ENCODE results near the gene NBR1.
"Not testable (repeated sequence)": the region's sequence is repeated elsewhere in the genome, so short reads cannot be mapped to it uniquely, and the experiment has no call there.

Gene NBR1, protein sequence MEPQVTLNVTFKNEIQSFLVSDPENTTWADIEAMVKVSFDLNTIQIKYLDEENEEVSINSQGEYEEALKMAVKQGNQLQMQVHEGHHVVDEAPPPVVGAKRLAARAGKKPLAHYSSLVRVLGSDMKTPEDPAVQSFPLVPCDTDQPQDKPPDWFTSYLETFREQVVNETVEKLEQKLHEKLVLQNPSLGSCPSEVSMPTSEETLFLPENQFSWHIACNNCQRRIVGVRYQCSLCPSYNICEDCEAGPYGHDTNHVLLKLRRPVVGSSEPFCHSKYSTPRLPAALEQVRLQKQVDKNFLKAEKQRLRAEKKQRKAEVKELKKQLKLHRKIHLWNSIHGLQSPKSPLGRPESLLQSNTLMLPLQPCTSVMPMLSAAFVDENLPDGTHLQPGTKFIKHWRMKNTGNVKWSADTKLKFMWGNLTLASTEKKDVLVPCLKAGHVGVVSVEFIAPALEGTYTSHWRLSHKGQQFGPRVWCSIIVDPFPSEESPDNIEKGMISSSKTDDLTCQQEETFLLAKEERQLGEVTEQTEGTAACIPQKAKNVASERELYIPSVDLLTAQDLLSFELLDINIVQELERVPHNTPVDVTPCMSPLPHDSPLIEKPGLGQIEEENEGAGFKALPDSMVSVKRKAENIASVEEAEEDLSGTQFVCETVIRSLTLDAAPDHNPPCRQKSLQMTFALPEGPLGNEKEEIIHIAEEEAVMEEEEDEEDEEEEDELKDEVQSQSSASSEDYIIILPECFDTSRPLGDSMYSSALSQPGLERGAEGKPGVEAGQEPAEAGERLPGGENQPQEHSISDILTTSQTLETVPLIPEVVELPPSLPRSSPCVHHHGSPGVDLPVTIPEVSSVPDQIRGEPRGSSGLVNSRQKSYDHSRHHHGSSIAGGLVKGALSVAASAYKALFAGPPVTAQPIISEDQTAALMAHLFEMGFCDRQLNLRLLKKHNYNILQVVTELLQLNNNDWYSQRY

DNA sequence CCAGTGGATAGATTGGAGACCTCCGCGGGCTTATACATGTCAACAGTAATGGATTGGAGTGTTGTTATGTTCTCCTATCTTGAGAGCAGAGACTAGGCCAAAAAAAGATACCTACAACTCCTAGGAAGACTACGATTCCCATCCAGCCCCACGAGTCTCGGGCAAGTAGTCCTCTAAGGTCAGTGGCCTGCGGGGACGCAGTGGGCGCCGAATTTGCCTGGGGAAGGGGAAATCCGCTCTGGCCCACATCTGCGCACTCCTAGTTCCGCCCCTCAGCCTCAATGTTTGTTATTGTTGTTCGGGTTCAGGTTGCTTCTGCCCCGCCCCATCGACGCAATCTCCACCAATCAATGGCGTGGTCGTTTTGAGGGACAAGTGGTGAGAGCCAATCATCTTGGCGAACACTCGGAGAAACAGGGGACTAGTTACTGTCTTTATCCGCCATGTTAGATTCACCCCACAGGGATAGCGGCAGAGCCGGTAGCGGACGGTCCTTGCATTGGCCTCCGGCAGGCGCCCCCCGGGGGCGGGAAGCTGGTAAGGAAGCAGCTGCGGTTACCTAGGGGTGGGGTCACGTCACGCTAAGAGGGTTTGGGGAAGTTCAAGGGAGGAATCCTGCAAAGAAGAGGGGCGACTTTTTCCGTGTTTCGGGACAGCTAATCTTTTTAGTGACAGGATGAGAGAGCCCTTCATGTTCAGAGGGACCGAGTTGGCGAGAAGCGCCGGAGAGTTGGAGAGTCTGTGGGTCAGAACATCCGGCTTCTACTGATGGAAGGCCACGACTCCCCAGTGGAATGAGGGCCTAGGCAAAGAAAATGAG is at the start of gene NBR1:
NBR1 (plus strand) TSS at position 449 of the 820 bp plus-strand sequence. CDS start 4,586 bp downstream, outside the sequence.
- DNase-seq (ENCODE audit: low spot score) = peak; percentile 99

DNA sequence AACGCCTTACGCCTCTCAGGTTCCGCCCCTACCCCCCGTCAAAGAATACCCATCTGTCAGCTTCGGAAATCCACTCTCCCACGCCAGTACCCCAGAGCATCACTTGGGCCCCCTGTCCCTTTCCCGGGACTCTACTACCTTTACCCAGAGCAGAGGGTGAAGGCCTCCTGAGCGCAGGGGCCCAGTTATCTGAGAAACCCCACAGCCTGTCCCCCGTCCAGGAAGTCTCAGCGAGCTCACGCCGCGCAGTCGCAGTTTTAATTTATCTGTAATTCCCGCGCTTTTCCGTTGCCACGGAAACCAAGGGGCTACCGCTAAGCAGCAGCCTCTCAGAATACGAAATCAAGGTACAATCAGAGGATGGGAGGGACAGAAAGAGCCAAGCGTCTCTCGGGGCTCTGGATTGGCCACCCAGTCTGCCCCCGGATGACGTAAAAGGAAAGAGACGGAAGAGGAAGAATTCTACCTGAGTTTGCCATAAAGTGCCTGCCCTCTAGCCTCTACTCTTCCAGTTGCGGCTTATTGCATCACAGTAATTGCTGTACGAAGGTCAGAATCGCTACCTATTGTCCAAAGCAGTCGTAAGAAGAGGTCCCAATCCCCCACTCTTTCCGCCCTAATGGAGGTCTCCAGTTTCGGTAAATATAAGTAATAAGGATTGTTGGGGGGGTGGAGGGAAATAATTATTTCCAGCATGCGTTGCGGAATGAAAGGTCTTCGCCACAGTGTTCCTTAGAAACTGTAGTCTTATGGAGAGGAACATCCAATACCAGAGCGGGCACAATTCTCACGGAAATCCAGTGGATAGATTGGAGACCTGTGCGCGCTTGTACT is 45.7 kb upstream of the NBR1 start, which contains the start of gene BRCA1:
BRCA1 (minus strand) TSS at position 232 of the 834 bp plus-strand sequence. CDS start 1,268 bp downstream, outside the sequence.
- DNase-seq (ENCODE audit: low spot score) = peak; percentile 96

DNA sequence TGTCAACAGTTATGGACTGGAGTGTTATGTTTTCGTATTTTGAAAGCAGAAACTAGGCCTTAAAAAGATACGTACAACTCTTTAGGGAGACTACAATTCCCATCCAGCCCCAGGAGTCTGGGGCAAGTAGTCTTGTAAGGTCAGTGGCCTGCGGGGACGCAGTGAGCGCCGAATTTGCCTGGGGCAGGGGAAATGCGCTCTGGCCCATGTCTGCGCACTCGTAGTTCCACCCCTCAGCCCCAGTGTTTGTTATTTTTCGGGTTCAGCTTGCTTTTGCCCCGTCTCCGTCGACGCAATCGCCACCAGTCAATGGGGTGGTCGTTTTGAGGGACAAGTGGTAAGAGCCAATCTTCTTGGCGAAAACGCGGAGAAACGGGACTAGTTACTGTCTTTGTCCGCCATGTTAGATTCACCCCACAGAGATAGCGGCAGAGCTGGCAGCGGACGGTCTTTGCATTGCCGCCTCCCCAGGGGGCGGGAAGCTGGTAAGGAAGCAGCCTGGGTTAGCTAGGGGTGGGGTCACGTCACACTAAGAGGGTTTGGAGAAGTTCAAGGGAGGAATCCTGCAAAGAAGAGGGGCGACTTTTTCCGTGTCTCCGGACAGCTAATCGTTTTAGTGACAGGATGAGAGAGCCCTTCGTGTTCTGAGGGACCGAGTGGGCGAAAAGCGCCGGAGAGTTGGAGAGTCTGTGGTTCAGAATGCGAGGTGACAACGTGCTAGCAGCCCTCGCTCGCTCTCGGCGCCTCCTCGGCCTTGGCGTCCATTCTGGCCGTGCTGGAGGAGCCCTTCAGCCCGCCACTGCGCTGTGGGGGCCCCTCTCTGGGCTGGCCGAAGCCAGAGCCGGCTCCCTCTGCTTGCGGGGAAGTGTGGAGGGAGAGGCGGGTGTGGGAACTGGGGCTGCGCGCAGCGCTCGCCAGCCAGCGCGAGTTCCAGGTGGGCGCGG is 44.8 kb upstream of the NBR1 start:
- DNase-seq (ENCODE audit: low spot score) = no peak

DNA sequence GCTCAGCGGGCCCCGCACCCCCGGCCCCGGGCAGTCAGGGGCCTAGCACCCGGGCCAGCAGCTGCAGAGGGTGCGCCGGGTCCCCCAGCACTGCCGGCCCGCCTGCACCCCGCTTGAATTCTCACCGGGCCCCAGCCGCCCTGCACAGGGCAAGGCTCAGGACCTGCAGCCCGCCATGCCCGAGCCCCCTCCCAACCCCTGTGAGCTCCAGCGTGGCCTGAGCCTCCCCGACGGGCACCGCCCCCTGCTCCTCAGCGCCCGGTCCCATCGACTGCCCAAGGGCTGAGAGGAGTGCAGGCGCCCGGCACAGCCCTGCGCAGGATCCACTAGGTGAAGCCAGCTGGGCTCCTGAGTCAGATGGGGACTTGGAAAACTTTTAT is 44.1 kb upstream of the NBR1 start:
- no peak for DNase-seq (ENCODE audit: low spot score)

DNA sequence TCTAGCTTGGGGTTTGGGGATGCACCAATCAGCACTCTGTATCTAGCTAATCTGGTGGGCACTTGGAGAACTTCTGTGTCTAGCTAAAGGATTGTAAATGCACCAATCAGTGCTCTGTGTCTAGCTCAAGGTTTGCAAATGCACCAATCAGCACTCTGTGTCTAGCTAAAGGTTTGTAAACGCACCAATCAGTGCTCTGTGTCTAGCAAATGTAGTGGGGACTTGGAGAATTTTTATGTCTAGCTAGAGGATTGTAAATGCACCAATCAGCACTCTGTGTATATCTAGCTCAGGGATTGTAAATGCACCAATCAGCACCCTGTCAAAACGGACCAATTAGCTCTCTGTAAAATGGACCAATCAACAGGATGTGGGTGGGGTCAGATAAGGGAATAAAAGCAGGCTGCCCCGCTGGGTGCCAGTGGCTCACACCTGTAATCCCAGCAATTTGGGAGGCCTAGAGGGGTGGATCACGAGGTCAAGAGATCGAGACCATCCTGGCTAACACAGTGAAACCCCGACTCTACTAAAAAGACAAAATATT is 43.6 kb upstream of the NBR1 start:
- DNase-seq (ENCODE audit: low spot score) = not testable (repeated sequence)

DNA sequence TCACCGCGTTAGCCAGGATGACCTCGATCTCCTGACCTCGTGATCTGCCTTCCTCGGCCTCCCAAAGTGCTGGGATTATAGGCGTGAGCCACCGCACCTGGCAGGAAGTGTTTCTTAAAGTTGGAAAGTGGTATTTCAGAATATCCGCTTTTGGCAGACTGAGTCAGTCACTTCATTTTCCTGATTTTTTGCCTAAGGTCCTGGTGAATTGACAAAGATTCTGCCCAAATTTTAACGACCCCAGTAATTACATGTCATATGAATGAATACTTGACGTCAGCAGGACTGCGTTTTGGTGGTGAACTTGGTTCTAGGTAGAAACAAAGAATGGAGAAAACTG is 41.4 kb upstream of the NBR1 start:
- no peak for DNase-seq (ENCODE audit: low spot score)

DNA sequence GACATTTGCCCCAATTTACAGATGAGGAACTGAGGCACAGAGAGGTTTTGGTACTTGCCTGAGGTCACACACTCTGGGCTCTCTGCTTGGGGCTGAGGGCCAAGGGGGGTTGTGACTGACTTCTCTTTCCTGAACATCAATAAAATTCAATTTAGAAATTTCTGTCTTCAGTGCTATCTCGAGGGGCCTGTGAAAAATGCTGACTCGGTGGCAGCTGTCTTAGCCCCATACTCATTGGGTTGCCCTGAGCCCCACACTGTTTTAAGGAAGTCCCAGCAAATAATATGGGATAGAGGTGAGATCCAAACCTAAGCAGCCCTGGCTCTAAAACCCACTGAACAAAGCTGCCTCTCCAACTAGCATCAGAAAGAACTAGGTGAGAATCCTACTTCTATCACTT is 38.9 kb upstream of the NBR1 start:
- no peak for DNase-seq (ENCODE audit: low spot score)

DNA sequence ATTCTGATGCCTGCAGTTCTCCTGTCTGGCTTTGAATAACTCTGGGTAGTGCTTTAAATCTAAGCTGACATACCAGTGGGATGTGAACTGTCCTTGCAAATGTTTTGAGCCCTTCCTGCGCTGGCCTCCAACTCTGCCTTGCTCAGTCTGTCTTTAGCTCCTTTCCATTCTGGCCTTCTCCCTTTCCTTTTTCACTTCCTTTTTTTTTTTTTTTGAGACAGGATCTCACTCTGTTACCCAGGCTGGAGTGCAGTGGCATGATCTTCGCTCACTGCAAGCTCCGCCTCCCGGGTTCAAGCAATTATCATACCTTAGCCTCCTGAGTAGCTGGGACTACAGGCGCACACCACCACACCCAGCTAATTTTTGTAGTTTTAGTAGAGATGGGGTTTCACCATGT is 37.6 kb upstream of the NBR1 start:
- DNase-seq (ENCODE audit: low spot score) = not testable (repeated sequence)

DNA sequence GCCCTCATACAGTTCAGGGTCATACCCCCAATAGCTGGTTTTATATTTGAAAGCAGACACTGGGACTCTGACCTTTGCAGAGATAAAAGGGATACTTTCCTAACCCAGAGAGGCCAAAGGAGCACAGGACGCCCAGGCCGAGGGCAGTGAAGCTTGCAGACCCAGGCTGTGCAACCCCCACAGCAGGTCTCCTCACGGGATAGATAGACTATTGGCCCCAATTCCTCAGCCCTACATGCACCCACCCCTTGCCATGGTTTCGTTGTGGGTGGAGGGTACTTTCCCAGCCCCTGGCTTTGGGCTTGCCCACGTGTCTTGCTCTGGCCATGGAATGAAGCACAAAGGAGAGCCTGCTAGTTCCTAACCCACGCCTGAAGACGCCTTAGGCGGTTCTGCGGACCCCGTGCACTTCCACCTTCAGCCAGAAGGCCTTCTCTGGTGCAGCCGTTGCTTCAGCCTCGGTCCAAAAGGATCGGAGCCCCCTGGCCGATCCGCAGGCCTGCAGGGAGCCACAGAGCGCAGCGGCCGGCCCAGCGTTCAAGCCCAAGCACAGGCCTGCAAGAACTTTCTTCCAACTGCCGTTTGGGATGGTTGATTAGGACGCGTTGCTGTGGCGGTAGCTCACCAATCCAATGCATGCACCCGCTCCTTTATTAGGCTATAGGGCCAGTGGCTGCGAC is 36.1 kb upstream of the NBR1 start:
- no peak for DNase-seq (ENCODE audit: low spot score)

DNA sequence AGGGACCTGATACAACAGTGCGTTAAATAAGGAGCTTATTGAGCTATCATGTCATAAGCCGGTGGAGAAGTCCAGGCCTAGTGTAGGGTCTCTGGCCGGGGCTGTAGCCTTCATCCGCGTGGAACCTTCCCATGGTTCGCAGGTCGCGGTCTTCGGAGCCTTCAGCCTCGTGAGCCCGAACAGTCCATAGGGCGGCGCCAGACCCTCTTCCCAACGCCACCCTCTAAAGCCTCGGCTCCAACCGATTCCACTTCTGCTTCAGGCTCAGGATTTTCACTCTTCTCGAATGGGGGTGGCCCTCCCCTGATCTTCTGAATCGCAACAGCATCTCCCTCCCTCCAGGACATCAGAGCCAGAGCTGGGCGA is 35.6 kb upstream of the NBR1 start:
- no peak for DNase-seq (ENCODE audit: low spot score)

DNA sequence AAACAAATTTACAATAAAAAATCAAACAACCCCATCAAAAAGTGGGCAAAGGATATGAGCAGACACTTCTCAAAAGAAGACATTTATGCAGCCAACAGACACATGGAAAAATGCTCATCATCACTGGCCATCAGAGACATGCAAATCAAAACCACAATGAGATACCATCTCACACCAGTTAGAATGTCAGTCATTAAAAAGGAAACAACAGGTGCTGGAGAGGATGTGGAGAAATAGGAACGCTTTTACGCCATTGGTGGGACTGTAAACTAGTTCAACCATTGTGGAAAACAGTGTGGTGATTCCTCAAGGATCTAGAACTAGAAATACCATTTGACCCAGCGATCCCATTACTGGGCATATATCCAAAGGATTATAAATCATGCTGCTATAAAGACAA is 34.4 kb upstream of the NBR1 start:
- not testable (repeated sequence) for DNase-seq (ENCODE audit: low spot score)

DNA sequence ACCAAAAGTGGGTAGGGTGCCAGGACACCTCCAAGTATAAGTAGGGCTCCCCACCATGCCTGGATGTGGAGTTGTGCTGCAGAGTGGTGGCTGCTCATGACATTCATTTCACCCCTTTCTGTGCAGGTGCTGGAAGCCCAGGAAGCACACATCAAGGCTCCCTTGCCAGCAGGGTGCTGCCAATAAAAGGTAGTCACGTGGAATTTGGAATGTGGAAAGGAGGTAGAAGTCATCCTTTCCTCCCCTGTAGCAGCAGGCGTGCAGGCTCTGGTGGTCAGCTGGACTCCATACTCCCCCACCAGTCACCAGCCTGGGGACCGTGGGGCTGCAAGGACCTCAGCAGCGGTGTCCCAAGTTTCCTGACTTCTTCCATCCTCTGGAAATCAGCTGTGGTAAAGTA is 32.5 kb upstream of the NBR1 start:
- not testable (repeated sequence) for DNase-seq (ENCODE audit: low spot score)

DNA sequence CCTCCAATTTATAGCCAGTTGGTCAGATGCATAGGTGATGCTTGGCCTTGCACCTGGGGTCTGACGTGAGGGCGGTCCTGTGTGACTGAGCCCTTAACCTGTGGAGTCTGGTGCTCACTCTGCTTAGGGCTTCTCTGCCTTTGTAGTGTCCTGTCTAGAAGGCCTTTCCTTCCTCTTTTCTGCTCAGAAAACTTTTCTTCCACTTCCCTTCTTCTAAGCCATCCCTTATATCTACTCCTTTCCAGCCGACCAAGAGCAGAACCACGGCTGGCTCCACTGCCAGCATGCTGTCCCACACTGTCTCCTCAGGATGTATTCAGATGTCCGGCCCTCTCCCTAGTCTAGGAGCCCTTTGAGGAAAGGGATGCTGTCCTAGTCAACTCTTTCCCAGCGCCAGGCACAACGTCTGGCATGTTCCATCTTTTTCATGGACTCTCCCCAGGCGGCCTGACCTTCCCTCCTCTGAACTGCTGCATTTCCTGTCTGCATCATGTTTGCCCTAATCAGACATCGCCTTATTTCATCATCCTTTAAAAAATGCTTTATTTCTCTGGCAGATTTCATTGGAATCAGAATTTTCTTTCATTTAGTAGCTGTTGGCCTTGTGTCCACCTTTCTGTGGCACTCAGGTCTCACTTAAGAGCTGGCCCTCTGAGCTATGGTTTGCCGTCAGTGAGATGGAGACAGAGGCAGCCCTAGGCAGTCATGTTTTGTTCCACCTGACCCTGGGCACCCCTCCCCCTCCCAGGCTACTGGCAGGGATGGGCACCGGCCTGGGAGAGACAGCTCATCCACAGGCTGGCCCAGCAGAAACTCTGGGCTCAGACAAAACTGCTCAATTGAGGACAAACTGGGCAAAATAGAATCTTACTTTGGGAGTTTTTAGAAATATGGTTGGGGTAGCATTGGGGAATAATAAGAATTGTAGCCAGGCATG is 30.4 kb upstream of the NBR1 start:
- DNase-seq (ENCODE audit: low spot score) = no peak

DNA sequence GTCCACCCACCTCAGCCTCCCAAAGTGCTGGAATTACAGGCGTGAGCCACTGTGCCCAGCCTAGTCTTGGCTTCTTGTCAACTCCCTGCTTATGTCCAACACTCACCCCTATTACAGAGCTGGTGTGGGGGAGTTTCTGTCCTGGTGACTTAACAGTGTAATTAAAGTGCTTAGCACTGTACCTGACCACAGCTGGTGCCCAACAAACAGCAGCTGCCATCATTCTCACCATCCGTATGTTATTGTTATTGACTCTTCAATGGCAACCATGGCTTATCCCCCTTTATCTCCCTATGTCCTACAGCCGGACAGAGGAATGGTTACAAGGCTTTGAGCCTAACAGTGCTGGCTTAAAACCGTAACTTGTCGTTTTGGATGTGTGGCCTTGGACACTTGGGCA is 28.9 kb upstream of the NBR1 start:
- DNase-seq (ENCODE audit: low spot score) = no peak

DNA sequence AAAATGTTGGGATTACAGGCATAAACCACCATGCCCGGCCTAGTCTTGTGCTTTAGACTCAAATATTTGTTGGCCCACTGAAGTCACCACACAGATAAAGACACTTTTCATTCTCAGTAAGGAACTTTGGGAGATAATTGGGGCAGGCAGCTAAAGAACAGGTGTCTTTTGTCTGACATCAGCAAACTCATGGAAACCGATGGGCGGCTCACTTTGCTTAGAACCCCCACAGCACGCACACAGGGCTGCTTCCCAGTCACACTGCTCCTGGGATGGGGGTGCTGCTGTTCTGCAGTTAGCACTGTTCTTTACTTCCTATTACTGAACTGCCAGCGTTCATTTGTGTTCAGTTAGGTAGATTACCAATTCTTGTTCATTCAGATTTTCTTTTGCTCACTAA is 27.8 kb upstream of the NBR1 start:
- no peak for DNase-seq (ENCODE audit: low spot score)

DNA sequence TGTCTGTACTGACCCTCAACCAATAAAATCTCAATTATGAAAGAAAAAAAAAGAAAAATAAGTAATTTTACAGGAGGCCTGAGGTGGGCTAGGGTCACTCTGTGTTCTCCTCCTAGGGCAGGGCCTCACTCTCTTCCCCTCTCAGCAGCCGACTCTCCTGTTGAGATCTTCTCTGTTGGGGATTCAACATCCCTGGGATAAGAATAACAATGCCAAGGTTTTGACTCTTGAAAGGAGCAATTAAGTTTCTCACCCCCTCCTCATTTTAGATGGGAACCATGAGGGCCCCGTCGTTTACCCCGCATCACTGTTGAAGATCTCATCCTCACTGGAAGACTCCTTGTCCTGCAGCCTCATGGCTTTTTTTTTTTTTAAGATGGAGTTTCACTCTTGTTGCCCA is 24.4 kb upstream of the NBR1 start:
- no peak for DNase-seq (ENCODE audit: low spot score)

DNA sequence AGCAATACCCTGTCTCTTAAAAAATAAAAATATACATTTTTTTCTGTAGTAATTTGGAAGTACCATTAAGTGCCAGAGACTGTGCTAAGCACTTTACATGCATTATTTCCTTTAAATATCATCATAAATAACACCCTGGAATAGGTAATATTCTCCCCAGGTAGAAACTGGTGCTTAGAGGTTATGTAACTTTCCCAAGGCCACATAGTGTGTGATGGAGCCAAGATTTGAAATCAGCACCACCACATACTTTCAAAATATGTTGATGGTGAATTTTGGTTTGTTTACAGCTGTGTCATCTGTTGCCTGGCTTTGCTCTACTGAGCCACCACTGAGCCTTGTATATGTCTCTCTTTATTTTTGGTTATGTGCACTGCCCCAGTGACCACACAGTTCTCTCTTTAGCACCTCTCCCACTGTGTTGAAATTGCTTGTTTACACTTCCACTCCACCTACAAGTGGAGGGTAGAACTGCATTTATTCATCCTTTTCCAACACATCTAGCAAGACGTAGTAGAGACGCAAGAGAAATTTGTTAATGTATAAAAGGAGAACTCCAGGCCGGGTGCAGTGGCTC is 19.0 kb upstream of the NBR1 start:
- DNase-seq (ENCODE audit: low spot score) = no peak

Data from putamen (tissue), 1 donor.